ENCODE data around the gene CHST10.

GRCh38 chr2:100427111-100427510 is 9.6 kb upstream of the CHST10 start:
- no peak for TF ChIP-seq PBX3 (CRISPR knock-in tag; IDR thresholded peaks at IDR 0.05)
- no peak for TF ChIP-seq CTCF (tag by site-specific recombination; IDR thresholded peaks at IDR 0.05)
